HepG2 (cell line): ENCODE results near the gene ZBTB7B. TPM values are rescaled to one million over a fixed set of nuclear protein-coding genes. Genes with fewer than 3 reads are reported as not detected.

Experiments
- ELF4 ChIP-seq: sonication (generic); formaldehyde crosslinking; IDR thresholded peaks from 2 replicates; pipeline ENCODE4 v1.5.0; 2020; ENCODE audit warnings: missing genetic modification reagents, mild to moderate bottlenecking, moderate library complexity, borderline replicate concordance
- GTF2F1 ChIP-seq: fragments of 150-350 bp; IDR thresholded peaks from 2 replicates; pipeline ENCODE4 v1.6.1; 2014; ENCODE audit warnings: low read length
- KLF9 ChIP-seq: IDR thresholded peaks from 2 replicates; pipeline ENCODE4 v1.6.1; 2016; ENCODE audit warnings: low read depth
- MEIS1 ChIP-seq: sonication (generic); formaldehyde crosslinking; IDR thresholded peaks from 2 replicates; pipeline ENCODE4 v1.9.0; 2021; ENCODE audit warnings: mild to moderate bottlenecking, missing genetic modification reagents, moderate library complexity, borderline replicate concordance
- REPIN1 ChIP-seq: sonication (generic); formaldehyde crosslinking; IDR thresholded peaks from 2 replicates; pipeline ENCODE4 v1.8.0; 2022; ENCODE audit warnings: missing genetic modification reagents, low read depth, mild to moderate bottlenecking, borderline replicate concordance
- SMYD3 ChIP-seq: sonication (generic); formaldehyde crosslinking; IDR thresholded peaks from 2 replicates; pipeline ENCODE4 v1.8.1; 2023; ENCODE audit warnings: mild to moderate bottlenecking, missing genetic modification reagents
- SUZ12 ChIP-seq: fragments of 150-350 bp; IDR thresholded peaks from 2 replicates; pipeline ENCODE4 v1.6.1; 2014; ENCODE audit warnings: low read depth, low read length
- TCF12 ChIP-seq, 2 experiments: fragments of 450-650 bp in 1 of 2; sonication (generic) in 1 of 2; formaldehyde crosslinking in 1 of 2; IDR thresholded peaks; 2 replicates each; pipeline versions ENCODE4 v1.6.1 to v1.8.0; 2017 to 2022; ENCODE audit warnings: antibody characterized with exemption in 1 of 2, mild to moderate bottlenecking in 1 of 2, missing genetic modification reagents in 1 of 2, moderate library complexity in 1 of 2
- THYN1 ChIP-seq: sonication (generic); formaldehyde crosslinking; IDR thresholded peaks from 2 replicates; pipeline ENCODE4 v1.8.1; 2023; ENCODE audit warnings: low read depth, mild to moderate bottlenecking, moderate library complexity, missing genetic modification reagents, borderline replicate concordance
- ZNF720 ChIP-seq: sonication (generic); formaldehyde crosslinking; IDR thresholded peaks from 2 replicates; pipeline ENCODE4 v1.4.0; 2020; ENCODE audit warnings: missing genetic modification reagents
- ZNF749 ChIP-seq: sonication (generic); formaldehyde crosslinking; IDR thresholded peaks from 2 replicates; pipeline ENCODE4 v1.8.0; 2022; ENCODE audit warnings: mild to moderate bottlenecking, missing genetic modification reagents, moderate library complexity, borderline replicate concordance
- polyA plus RNA-seq, 8 experiments: library from polyadenylated mRNA; depleted of rRNA in 3 of 8; stranded (reverse) in 7 of 8; unstranded in 1 of 8; fragments of >200 nt; fragmentation: Illumina TruSeq in 4 of 8; extraction: Trizol in 4 of 8; gene quantifications; 2 replicates each; pipeline versions ENCODE4 v1.2.1 to v1.2.3, GENCODE V29; 2011 to 2016; ENCODE audit warnings: low read depth in 4 of 8, missing spikeins in 1 of 8, mixed read lengths in 1 of 8; ENCODE audit not compliant: insufficient read depth in 1 of 8
- total RNA-seq, 5 experiments: library from RNA; depleted of rRNA; stranded (reverse); fragments of >200 nt; fragmentation: Illumina TruSeq; extraction: Trizol; gene quantifications; 2 replicates each; pipeline ENCODE4 v1.2.3, GENCODE V29; 2016; ENCODE audit warnings: low read depth in 1 of 5
- TF ChIP-seq, protein P1 (sequence below): sonication (generic); formaldehyde crosslinking; IDR thresholded peaks from 2 replicates; pipeline ENCODE4 v1.4.0; 2020; ENCODE audit warnings: mild to moderate bottlenecking, missing genetic modification reagents
- TF ChIP-seq, protein P2 (sequence below): sonication (generic); formaldehyde crosslinking; IDR thresholded peaks from 2 replicates; pipeline ENCODE4; 2020; ENCODE audit warnings: missing genetic modification reagents, mild to moderate bottlenecking, borderline replicate concordance
- TF ChIP-seq, protein P3 (sequence below): sonication (generic); formaldehyde crosslinking; IDR thresholded peaks from 2 replicates; pipeline ENCODE4 v1.5.0; 2020; ENCODE audit warnings: mild to moderate bottlenecking, missing genetic modification reagents
- TF ChIP-seq, protein P4 (sequence below): sonication (generic); formaldehyde crosslinking; IDR thresholded peaks from 2 replicates; pipeline ENCODE4 v1.5.1; 2020; ENCODE audit warnings: missing genetic modification reagents, mild to moderate bottlenecking, borderline replicate concordance
- TF ChIP-seq, protein P5 (sequence below): sonication (generic); formaldehyde crosslinking; conservative IDR thresholded peaks from 2 replicates; pipeline ENCODE4 v1.8.1; 2023; ENCODE audit warnings: missing genetic modification reagents

Gene ZBTB7B
- total and polyA plus RNA-seq, 2 of the 13 experiments (the other 11 are each of a cell fraction or from before 2014, with no cell fraction given), result 15.5 to 17.5 TPM

DNA sequence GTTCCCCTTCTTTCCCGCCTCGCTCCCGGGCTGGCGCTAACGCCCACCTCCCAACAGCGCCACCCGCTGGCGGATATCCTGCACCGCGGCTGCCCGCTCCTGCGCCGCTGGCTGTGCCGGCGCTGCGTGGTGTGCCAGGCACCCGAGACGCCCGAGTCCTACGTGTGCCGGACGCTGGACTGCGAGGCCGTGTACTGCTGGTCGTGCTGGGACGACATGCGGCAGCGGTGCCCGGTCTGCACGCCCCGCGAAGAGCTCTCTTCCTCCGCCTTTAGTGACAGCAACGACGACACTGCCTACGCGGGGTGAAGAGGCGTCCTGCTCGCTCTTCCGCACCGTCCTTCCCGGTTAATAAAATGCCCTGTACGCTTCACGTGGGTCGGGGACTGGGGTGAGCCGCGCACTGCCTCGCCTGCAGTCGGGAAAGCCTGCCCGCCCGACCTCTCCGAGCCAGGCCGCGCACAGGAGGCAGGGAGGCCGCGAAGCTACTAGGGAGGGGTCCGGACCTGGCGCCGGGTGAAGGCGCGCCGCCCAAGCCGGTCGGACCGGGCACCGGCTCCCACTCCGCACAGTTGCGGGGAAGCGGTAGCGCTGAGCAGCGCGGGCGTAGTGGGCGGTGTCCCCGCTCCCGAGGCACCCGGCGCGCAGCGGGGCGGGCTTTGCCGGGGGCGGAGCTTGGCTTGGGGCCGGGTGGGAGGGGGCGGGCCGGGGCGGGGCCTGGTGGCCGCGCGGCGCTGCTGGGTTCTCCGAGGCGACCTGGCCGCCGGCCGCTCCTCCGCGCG lies 48.1 kb downstream of the ZBTB7B start, which contains the start of gene ADAM15 (continued):
- TF ChIP-seq, protein P1, sequence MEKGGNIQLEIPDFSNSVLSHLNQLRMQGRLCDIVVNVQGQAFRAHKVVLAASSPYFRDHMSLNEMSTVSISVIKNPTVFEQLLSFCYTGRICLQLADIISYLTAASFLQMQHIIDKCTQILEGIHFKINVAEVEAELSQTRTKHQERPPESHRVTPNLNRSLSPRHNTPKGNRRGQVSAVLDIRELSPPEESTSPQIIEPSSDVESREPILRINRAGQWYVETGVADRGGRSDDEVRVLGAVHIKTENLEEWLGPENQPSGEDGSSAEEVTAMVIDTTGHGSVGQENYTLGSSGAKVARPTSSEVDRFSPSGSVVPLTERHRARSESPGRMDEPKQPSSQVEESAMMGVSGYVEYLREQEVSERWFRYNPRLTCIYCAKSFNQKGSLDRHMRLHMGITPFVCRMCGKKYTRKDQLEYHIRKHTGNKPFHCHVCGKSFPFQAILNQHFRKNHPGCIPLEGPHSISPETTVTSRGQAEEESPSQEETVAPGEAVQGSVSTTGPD (CRISPR knock-in tag), result no peak
- TF ChIP-seq GTF2F1 (no peak), ZNF749 (no peak; the same call in 1 of the 2 replicates), KLF9 (CRISPR knock-in tag) (peak; percentile 85; the same call in 1 of the 2 replicates), THYN1 (CRISPR knock-in tag) (no peak), SMYD3 (CRISPR knock-in tag) (no peak), SUZ12 (no peak), ELF4 (CRISPR knock-in tag) (0 out of 2 replicates have a peak, but pooled peaks have one; percentile 67), TCF12 (IDR thresholded peaks at IDR 0.05) (no peak), TCF12 (CRISPR knock-in tag; IDR thresholded peaks at IDR 0.05) (no peak), MEIS1 (CRISPR knock-in tag) (peak; percentile 75; the same call in 1 of the 2 replicates), REPIN1 (CRISPR knock-in tag) (no peak), ZNF720 (CRISPR knock-in tag) (no peak)
- TF ChIP-seq, protein P2, sequence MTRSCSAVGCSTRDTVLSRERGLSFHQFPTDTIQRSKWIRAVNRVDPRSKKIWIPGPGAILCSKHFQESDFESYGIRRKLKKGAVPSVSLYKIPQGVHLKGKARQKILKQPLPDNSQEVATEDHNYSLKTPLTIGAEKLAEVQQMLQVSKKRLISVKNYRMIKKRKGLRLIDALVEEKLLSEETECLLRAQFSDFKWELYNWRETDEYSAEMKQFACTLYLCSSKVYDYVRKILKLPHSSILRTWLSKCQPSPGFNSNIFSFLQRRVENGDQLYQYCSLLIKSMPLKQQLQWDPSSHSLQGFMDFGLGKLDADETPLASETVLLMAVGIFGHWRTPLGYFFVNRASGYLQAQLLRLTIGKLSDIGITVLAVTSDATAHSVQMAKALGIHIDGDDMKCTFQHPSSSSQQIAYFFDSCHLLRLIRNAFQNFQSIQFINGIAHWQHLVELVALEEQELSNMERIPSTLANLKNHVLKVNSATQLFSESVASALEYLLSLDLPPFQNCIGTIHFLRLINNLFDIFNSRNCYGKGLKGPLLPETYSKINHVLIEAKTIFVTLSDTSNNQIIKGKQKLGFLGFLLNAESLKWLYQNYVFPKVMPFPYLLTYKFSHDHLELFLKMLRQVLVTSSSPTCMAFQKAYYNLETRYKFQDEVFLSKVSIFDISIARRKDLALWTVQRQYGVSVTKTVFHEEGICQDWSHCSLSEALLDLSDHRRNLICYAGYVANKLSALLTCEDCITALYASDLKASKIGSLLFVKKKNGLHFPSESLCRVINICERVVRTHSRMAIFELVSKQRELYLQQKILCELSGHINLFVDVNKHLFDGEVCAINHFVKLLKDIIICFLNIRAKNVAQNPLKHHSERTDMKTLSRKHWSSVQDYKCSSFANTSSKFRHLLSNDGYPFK, result peak; percentile 86
- TF ChIP-seq, protein P3, sequence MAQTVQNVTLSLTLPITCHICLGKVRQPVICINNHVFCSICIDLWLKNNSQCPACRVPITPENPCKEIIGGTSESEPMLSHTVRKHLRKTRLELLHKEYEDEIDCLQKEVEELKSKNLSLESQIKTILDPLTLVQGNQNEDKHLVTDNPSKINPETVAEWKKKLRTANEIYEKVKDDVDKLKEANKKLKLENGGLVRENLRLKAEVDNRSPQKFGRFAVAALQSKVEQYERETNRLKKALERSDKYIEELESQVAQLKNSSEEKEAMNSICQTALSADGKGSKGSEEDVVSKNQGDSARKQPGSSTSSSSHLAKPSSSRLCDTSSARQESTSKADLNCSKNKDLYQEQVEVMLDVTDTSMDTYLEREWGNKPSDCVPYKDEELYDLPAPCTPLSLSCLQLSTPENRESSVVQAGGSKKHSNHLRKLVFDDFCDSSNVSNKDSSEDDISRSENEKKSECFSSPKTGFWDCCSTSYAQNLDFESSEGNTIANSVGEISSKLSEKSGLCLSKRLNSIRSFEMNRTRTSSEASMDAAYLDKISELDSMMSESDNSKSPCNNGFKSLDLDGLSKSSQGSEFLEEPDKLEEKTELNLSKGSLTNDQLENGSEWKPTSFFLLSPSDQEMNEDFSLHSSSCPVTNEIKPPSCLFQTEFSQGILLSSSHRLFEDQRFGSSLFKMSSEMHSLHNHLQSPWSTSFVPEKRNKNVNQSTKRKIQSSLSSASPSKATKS, result no peak
- TF ChIP-seq, protein P4, sequence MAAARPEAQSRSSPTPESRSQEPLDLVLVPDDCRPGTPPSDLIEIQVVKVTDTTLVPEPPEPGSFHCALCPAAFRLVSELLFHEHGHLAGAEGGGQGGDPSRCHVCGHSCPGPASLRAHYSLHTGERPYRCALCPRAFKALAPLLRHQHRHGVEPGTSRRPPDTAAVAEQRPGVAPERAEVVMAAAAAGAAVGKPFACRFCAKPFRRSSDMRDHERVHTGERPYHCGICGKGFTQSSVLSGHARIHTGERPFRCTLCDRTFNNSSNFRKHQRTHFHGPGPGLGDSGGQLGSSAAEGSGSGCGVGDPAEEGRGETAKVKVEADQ (CRISPR knock-in tag), result no peak
- TF ChIP-seq, protein P5, sequence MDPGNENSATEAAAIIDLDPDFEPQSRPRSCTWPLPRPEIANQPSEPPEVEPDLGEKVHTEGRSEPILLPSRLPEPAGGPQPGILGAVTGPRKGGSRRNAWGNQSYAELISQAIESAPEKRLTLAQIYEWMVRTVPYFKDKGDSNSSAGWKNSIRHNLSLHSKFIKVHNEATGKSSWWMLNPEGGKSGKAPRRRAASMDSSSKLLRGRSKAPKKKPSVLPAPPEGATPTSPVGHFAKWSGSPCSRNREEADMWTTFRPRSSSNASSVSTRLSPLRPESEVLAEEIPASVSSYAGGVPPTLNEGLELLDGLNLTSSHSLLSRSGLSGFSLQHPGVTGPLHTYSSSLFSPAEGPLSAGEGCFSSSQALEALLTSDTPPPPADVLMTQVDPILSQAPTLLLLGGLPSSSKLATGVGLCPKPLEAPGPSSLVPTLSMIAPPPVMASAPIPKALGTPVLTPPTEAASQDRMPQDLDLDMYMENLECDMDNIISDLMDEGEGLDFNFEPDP (CRISPR knock-in tag), result 0 out of 2 replicates have a peak, but pooled peaks have one; percentile 73
